Parathyroid adenoma (tissue), 2 donors: ENCODE measurements around the gene AADACL3.

Source experiments
- H2AFZ ChIP-seq: fragments of 300-600 bp; sonication (generic); one replicate; pipeline ENCODE4 v1.7.0; 2017; ENCODE audit warnings: antibody characterized with exemption, mild to moderate bottlenecking
- H3K27ac ChIP-seq: fragments of 300-600 bp; sonication (generic); one replicate; pipeline ENCODE4 v1.7.0; 2017
- H3K27me3 ChIP-seq: fragments of 300-600 bp; sonication (generic); one replicate; pipeline ENCODE4 v1.7.0; 2017; ENCODE audit warnings: low read length; ENCODE audit not compliant: control insufficient read depth, insufficient read depth
- H3K36me3 ChIP-seq: fragments of 300-600 bp; sonication (generic); one replicate; pipeline ENCODE4 v1.7.0; 2017; ENCODE audit warnings: low read length; ENCODE audit not compliant: control insufficient read depth, insufficient read depth
- H3K4me1 ChIP-seq: fragments of 300-600 bp; sonication (generic); one replicate; pipeline ENCODE4 v1.7.0; 2017; ENCODE audit warnings: control low read depth
- H3K4me2 ChIP-seq: fragments of 300-600 bp; sonication (generic); one replicate; pipeline ENCODE4 v1.7.0; 2017; ENCODE audit warnings: low read length
- H3K4me3 ChIP-seq: fragments of 300-600 bp; sonication (generic); one replicate; pipeline ENCODE4 v1.7.0; 2017; ENCODE audit warnings: low read depth, low read length
- H3K79me2 ChIP-seq: fragments of 300-600 bp; sonication (generic); one replicate; pipeline ENCODE4 v1.7.0; 2017; ENCODE audit warnings: control low read depth
- H3K9ac ChIP-seq: fragments of 300-600 bp; sonication (generic); one replicate; pipeline ENCODE4 v1.7.0; 2017; ENCODE audit warnings: mild to moderate bottlenecking
- H3K9me3 ChIP-seq: fragments of 300-600 bp; sonication (generic); one replicate; pipeline ENCODE4 v1.7.0; 2017; ENCODE audit warnings: low read length; ENCODE audit not compliant: control insufficient read depth
- TF ChIP-seq, protein P1 (sequence below): fragments of 300-600 bp; sonication (generic); IDR thresholded peaks from one replicate; pipeline ENCODE4 v1.7.0; 2017; ENCODE audit warnings: antibody characterized with exemption, mild to moderate bottlenecking
- donor health status: primary hyperparathyroidism.

Gene AADACL3

DNA sequence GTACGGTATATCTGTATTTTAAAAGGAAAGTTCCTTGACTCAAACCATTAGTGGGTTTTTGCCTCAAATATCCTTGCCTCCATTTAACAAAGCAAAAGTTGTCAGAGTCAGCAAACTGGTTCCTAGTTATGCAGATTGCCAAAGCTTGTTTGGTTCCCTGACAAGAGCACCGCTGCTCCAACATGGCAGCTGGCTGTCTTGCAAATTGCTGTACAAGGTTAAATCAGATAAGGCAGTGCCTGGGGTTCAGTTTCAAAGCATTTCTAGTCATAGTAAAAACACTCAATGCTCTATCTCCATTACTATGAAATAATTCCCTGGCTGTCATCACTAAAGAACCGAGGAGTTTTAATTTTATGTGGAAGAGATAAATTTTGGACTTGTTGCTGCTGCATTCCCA is 18.7 kb downstream of the AADACL3 start:
- Histone ChIP-seq H3K9me3 (no peaks in the 10 kb centered on the region), H3K9ac (no peak overlapping the region), H3K27ac (no peak overlapping the region), H3K4me1 (no peaks in the 10 kb centered on the region), H3K36me3 (no peaks in the 10 kb centered on the region), H2AFZ (no peak overlapping the region), H3K79me2 (no peaks in the 10 kb centered on the region), H3K4me2 (no peak overlapping the region), H3K4me3 (no peak overlapping the region), H3K27me3 (no peaks in the 10 kb centered on the region)
- TF ChIP-seq, protein P1, sequence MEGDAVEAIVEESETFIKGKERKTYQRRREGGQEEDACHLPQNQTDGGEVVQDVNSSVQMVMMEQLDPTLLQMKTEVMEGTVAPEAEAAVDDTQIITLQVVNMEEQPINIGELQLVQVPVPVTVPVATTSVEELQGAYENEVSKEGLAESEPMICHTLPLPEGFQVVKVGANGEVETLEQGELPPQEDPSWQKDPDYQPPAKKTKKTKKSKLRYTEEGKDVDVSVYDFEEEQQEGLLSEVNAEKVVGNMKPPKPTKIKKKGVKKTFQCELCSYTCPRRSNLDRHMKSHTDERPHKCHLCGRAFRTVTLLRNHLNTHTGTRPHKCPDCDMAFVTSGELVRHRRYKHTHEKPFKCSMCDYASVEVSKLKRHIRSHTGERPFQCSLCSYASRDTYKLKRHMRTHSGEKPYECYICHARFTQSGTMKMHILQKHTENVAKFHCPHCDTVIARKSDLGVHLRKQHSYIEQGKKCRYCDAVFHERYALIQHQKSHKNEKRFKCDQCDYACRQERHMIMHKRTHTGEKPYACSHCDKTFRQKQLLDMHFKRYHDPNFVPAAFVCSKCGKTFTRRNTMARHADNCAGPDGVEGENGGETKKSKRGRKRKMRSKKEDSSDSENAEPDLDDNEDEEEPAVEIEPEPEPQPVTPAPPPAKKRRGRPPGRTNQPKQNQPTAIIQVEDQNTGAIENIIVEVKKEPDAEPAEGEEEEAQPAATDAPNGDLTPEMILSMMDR, result no peak

DNA sequence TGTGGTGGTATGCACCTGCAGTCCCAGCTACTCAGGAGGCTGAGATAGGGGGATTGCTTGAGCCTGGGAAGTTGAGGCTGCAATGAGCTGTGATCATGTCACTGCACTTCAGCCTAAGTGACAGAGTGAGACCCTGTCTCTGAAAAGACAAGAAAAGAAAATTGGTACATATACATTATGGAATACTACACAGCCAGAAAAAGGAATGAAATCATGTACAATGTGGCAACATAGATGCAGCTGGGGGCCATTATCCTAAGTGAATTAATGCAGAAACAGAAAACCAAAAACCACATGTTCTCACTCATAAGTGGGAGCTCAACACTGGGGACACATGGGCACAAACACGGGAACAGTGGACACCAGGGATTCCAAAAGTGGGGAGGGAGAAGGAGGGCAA is 23.0 kb downstream of the AADACL3 start:
- Histone ChIP-seq H3K36me3 (no peaks in the 10 kb centered on the region), H3K27me3 (no peaks in the 10 kb centered on the region), H3K9me3 (no peaks in the 10 kb centered on the region), H3K4me2 (no peak overlapping the region), H3K79me2 (no peaks in the 10 kb centered on the region), H2AFZ (no peak overlapping the region), H3K27ac (no peak overlapping the region), H3K4me1 (no peaks in the 10 kb centered on the region), H3K9ac (no peak overlapping the region), H3K4me3 (no peak overlapping the region)
- TF ChIP-seq, protein P1, result no peak

DNA sequence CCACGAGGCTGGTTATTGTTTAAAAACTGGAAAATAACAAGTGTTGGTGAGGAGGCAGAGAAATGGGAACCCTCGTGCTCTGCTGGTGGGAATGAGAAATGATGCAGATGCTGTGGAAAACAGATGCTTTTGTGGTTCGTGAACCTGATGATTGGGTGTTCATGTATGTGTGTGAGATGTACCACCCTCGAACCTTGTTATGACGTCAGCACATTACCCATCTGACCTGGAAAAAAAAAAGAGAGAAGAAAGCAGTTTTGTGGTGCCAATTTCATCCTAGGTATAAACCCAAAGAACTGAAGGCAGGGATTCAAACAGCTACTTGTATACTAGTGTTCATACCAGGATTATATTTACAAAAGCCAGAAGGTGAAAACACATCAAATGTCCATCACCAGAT is 23.7 kb downstream of the AADACL3 start:
- Histone ChIP-seq H3K4me3 (no peak overlapping the region), H3K27ac (no peak overlapping the region), H3K27me3 (no peaks in the 10 kb centered on the region), H3K79me2 (no peaks in the 10 kb centered on the region), H3K4me2 (no peak overlapping the region), H2AFZ (no peak overlapping the region), H3K9me3 (no peaks in the 10 kb centered on the region), H3K9ac (no peak overlapping the region), H3K36me3 (no peaks in the 10 kb centered on the region), H3K4me1 (no peaks in the 10 kb centered on the region)
- TF ChIP-seq, protein P1, result no peak

DNA sequence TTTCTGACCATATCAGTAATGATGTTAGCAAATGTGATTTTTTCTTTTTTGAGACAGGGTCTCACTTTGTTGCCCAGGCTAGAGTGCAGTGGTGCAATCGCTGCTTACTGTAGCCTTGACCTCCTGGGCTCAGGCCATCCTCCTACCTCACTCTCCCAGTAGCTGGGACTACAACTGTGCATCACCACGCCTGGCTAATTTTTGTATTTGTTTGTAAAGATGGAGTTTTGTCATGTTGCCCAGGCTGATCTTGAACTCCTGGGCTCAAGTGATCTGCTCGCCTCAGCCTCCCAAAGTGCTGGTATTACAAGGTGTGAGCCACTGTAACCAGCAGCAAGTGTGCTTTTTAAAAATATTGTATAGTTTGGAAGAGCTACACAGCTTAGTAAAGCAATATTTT is 26.0 kb downstream of the AADACL3 start:
- no peaks in the 10 kb centered on the region for H3K4me1 ChIP-seq
- H3K79me2 ChIP-seq, result no peaks in the 10 kb centered on the region
- no peak overlapping the region for H2AFZ ChIP-seq
- H3K9ac ChIP-seq, result no peak overlapping the region
- TF ChIP-seq, protein P1, result no peak
- no peak overlapping the region for H3K4me2 ChIP-seq
- no peaks in the 10 kb centered on the region for H3K9me3 ChIP-seq
- no peak overlapping the region for H3K4me3 ChIP-seq
- H3K27me3 ChIP-seq, result no peaks in the 10 kb centered on the region
- no peaks in the 10 kb centered on the region for H3K36me3 ChIP-seq
- no peak overlapping the region for H3K27ac ChIP-seq

DNA sequence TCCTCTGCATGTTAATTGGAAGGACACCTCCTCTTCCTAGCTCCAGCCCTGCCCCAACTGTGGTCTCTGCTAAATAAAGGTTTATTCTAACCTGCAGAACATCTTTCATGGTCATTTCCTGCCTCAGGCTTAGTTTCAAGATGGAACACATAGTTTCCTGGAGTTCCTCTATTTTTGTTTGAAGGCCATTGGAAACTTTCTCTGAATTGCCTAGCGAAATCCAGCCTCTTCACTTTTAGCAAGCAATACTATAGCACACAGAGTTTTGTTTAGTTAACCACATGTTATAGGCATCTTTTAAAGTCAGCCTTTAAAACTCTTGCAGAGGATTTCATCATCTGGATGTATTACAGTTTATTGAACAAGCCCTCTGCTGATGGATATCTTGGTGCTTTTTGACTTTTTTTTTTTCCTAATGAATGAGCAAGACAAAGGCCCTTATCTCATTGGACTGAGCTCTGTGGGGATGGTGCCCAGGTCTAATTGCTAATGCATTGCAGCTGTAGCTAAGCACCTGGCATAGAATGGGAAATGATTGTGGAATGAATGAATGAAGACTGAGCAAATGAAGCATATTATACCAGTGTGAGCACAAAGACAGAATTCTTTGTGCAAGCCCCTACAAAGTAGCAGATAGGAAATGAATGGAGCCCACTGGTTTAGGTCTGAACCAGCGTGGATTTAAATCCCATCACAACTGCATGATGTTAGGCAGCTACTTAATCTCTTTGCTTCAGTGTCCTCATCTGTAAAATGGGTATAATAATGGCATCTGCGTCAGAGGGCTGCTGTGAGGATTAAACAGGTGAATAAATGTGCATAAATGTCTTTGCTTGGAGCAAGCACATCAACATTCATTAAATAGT is 29.4 kb downstream of the AADACL3 start:
- Histone ChIP-seq H3K27me3 (no peaks in the 10 kb centered on the region), H3K36me3 (peaks cover 3% of the 10 kb centered on the region), H3K9me3 (no peaks in the 10 kb centered on the region), H3K9ac (no peak overlapping the region), H3K27ac (no peak overlapping the region), H3K4me1 (no peaks in the 10 kb centered on the region), H2AFZ (no peak overlapping the region), H3K79me2 (no peaks in the 10 kb centered on the region), H3K4me3 (no peak overlapping the region), H3K4me2 (no peak overlapping the region)
- TF ChIP-seq, protein P1, result no peak
